Ishikawa (cell line): ENCODE measurements around the gene HBA2.

ENCODE experiments used
- CREB1 ChIP-seq: IDR thresholded peaks from 2 replicates; pipeline ENCODE4 v1.6.1; 2012; ENCODE audit warnings: low read depth
- EGR1 ChIP-seq: IDR thresholded peaks from 2 replicates; pipeline ENCODE4 v1.6.1; 2012
- FOXM1 ChIP-seq: IDR thresholded peaks from 2 replicates; pipeline ENCODE4 v1.6.1; 2012; ENCODE audit warnings: low read depth, borderline replicate concordance
- TAF1 ChIP-seq: IDR thresholded peaks from 2 replicates; pipeline ENCODE4 v1.6.1; 2012; ENCODE audit warnings: low read depth, mild to moderate bottlenecking
- TEAD4 ChIP-seq: IDR thresholded peaks from 2 replicates; pipeline ENCODE4 v1.6.1; 2012
- YY1 ChIP-seq: IDR thresholded peaks from 2 replicates; pipeline ENCODE4 v1.6.1; 2012; ENCODE audit warnings: low read depth
- TF ChIP-seq, protein P1 (sequence below): IDR thresholded peaks from 2 replicates; pipeline ENCODE4 v1.6.1; 2012; ENCODE audit warnings: low read depth, mild to moderate bottlenecking

DNA sequence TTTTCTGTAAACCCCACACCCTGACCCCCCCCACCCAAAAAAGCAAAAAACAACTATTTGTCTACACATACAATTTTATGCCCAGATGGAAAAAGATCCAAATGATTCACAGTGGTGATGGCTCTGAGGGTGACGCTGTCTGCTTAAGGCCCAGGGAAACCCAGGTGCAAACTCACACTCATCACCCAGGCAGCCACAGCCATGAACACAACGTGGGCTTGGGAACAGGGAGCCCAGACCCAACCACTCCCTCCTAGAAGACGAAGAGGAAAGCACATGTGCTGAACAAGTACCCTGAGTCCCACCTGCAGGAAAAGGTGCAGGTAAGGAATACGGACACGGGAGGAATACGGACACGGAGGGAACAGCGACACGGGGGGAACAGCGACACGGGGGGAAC is 13.0 kb downstream of the HBA2 start:
- TF ChIP-seq TAF1 (no peak), YY1 (no peak), TEAD4 (no peak), FOXM1 (no peak), CREB1 (no peak), EGR1 (no peak)
- TF ChIP-seq, protein P1, sequence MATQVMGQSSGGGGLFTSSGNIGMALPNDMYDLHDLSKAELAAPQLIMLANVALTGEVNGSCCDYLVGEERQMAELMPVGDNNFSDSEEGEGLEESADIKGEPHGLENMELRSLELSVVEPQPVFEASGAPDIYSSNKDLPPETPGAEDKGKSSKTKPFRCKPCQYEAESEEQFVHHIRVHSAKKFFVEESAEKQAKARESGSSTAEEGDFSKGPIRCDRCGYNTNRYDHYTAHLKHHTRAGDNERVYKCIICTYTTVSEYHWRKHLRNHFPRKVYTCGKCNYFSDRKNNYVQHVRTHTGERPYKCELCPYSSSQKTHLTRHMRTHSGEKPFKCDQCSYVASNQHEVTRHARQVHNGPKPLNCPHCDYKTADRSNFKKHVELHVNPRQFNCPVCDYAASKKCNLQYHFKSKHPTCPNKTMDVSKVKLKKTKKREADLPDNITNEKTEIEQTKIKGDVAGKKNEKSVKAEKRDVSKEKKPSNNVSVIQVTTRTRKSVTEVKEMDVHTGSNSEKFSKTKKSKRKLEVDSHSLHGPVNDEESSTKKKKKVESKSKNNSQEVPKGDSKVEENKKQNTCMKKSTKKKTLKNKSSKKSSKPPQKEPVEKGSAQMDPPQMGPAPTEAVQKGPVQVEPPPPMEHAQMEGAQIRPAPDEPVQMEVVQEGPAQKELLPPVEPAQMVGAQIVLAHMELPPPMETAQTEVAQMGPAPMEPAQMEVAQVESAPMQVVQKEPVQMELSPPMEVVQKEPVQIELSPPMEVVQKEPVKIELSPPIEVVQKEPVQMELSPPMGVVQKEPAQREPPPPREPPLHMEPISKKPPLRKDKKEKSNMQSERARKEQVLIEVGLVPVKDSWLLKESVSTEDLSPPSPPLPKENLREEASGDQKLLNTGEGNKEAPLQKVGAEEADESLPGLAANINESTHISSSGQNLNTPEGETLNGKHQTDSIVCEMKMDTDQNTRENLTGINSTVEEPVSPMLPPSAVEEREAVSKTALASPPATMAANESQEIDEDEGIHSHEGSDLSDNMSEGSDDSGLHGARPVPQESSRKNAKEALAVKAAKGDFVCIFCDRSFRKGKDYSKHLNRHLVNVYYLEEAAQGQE: no peak
